Suprapubic skin (tissue), 4 donors: ENCODE measurements around the gene TSSK2.

Source experiments
- CTCF ChIP-seq, 2 donors: fragments of 200-600 bp in 1 of 2; fragments of 450-650 bp in 1 of 2; sonication (generic) in 1 of 2; IDR thresholded peaks; one replicate each; pipeline ENCODE4 v1.5.1; 2016 to 2019; ENCODE audit warnings: antibody characterized with exemption in 2 of 2, mild to moderate bottlenecking in 1 of 2, moderate library complexity in 1 of 2
- EP300 ChIP-seq: sonication (generic); formaldehyde crosslinking; IDR thresholded peaks from one replicate; pipeline ENCODE4 v1.6.1; 2017; ENCODE audit warnings: antibody characterized with exemption
- POLR2AphosphoS5 ChIP-seq, 3 donors: sonication (generic); formaldehyde crosslinking; IDR thresholded peaks; one replicate each; pipeline ENCODE4 v1.6.1; 2017; ENCODE audit warnings: antibody characterized with exemption in 3 of 3

GRCh38 chr22:19175602-19176174, 44.6 kb downstream of the TSSK2 start:
- TF ChIP-seq EP300 (no peak), CTCF (IDR thresholded peaks at IDR 0.05) (no peak), POLR2AphosphoS5 (IDR thresholded peaks at IDR 0.05) (no peak)
